MM.1S (cell line): ENCODE data around the gene HAND2.
A peak's percentile ranks its signal among the peaks of the same experiment; 100 is the strongest.

ENCODE experiments used
- DNase-seq: peaks from one replicate; pipeline ENCODE4 v3.0.0-alpha.2; 2015
- H2AFZ ChIP-seq: fragments of 300-600 bp; sonication (generic); 2 replicates; pipeline ENCODE4 v1.6.0; 2016; ENCODE audit warnings: antibody characterized with exemption, low read length
- H3F3A ChIP-seq: fragments of 300-600 bp; sonication (generic); 2 replicates; pipeline ENCODE4 v1.6.1; 2016; ENCODE audit warnings: mild to moderate bottlenecking, antibody characterized with exemption, low read length, moderate library complexity, mixed read lengths; ENCODE audit not compliant: insufficient read depth
- H3K27ac ChIP-seq: fragments of 300-600 bp; sonication (generic); 2 replicates; pipeline ENCODE4 v1.5.1; 2016; ENCODE audit warnings: mild to moderate bottlenecking, low read length
- H3K27me3 ChIP-seq: fragments of 300-600 bp; sonication (generic); replicated peaks from 2 replicates; pipeline ENCODE4 v1.6.0; 2016; ENCODE audit warnings: low read length; ENCODE audit not compliant: insufficient read depth
- H3K36me3 ChIP-seq: fragments of 300-600 bp; sonication (generic); replicated peaks from 2 replicates; pipeline ENCODE4 v1.6.1; 2016; ENCODE audit warnings: mild to moderate bottlenecking, low read length, mixed read lengths; ENCODE audit not compliant: insufficient read depth
- H3K4me1 ChIP-seq: fragments of 300-600 bp; sonication (generic); 2 replicates; pipeline ENCODE4 v1.6.1; 2016; ENCODE audit warnings: low read length, mixed read lengths
- H3K4me2 ChIP-seq: fragments of 300-600 bp; sonication (generic); 2 replicates; pipeline ENCODE4 v1.6.0; 2016; ENCODE audit warnings: low read depth, low read length
- H3K4me3 ChIP-seq: fragments of 300-600 bp; sonication (generic); 2 replicates; pipeline ENCODE4 v1.5.1; 2016; ENCODE audit warnings: low read length, mixed read lengths
- H3K79me2 ChIP-seq: fragments of 300-600 bp; sonication (generic); 2 replicates; pipeline ENCODE4 v1.6.1; 2016; ENCODE audit warnings: mixed run types, low read length, mixed read lengths
- H3K9ac ChIP-seq: fragments of 300-600 bp; sonication (generic); 2 replicates; pipeline ENCODE4 v1.6.1; 2016; ENCODE audit warnings: low read length, mixed read lengths
- H3K9me2 ChIP-seq: fragments of 300-600 bp; sonication (generic); replicated peaks from 2 replicates; pipeline ENCODE4 v1.6.1; 2016; ENCODE audit warnings: mild to moderate bottlenecking, low read length, mixed read lengths; ENCODE audit not compliant: insufficient read depth
- H3K9me3 ChIP-seq: fragments of 300-600 bp; sonication (generic); replicated peaks from 2 replicates; pipeline ENCODE4 v1.6.1; 2016; ENCODE audit warnings: mild to moderate bottlenecking, low read length, mixed read lengths; ENCODE audit not compliant: insufficient read depth
- H4K20me1 ChIP-seq: fragments of 300-600 bp; sonication (generic); 2 replicates; pipeline ENCODE4 v1.6.1; 2016; ENCODE audit warnings: mild to moderate bottlenecking, low read length, moderate library complexity, mixed read lengths; ENCODE audit not compliant: insufficient read depth
- CTCF ChIP-seq: fragments of 300-600 bp; sonication (generic); IDR thresholded peaks from 2 replicates; pipeline ENCODE4 v1.5.1; 2016; ENCODE audit warnings: antibody characterized with exemption, low read length, mixed read lengths
- EZH2 ChIP-seq: fragments of 300-600 bp; sonication (generic); optimal IDR thresholded peaks from 2 replicates; pipeline ENCODE3; 2017; ENCODE audit warnings: low read depth, mild to moderate bottlenecking, antibody characterized with exemption, low read length, mixed read lengths
- EZH2phosphoT487 ChIP-seq: fragments of 300-600 bp; sonication (generic); IDR thresholded peaks from 2 replicates; pipeline ENCODE4 v1.6.1; 2018; ENCODE audit warnings: antibody characterized with exemption, low read length

Gene HAND2

GRCh38 chr4:173538148-173538908 is 8.3 kb upstream of the HAND2 start:
- Histone ChIP-seq H3K36me3 (no peaks in the 10 kb centered on the region), H3K4me3 (peak overlapping the region; percentile 32), H3K9ac (no peak overlapping the region), H3K27ac (no peak overlapping the region), H3K9me3 (no peaks in the 10 kb centered on the region), H3K4me1 (no peaks in the 10 kb centered on the region), H4K20me1 (no peaks in the 10 kb centered on the region), H3K4me2 (peak overlapping the region; percentile 51), H3K9me2 (no peaks in the 10 kb centered on the region), H2AFZ (peak overlapping the region; percentile 28), H3F3A (no peaks in the 10 kb centered on the region), H3K27me3 (no peaks in the 10 kb centered on the region), H3K79me2 (no peaks in the 10 kb centered on the region)
- TF ChIP-seq EZH2 (no peak), CTCF (no peak), EZH2phosphoT487 (no peak)
- DNase-seq: peak; percentile 19

GRCh38 chr4:173537613-173538147 is 7.7 kb upstream of the HAND2 start:
- no peaks in the 10 kb centered on the region for H3K27me3 ChIP-seq
- H3K9ac ChIP-seq: no peak overlapping the region
- H3K9me2 ChIP-seq: no peaks in the 10 kb centered on the region
- H3K36me3 ChIP-seq: no peaks in the 10 kb centered on the region
- H3F3A ChIP-seq: no peaks in the 10 kb centered on the region
- H3K27ac ChIP-seq: no peak overlapping the region
- no peak for DNase-seq
- no peaks in the 10 kb centered on the region for H3K9me3 ChIP-seq
- peak overlapping the region; percentile 51; the same call in 1 of the 2 replicates for H3K4me2 ChIP-seq
- no peaks in the 10 kb centered on the region for H4K20me1 ChIP-seq
- no peak overlapping the region for H3K4me3 ChIP-seq
- TF ChIP-seq CTCF (no peak), EZH2 (no peak), EZH2phosphoT487 (no peak)
- H2AFZ ChIP-seq: no peak overlapping the region
- H3K4me1 ChIP-seq: no peaks in the 10 kb centered on the region
- no peaks in the 10 kb centered on the region for H3K79me2 ChIP-seq

- Histone ChIP-seq H3K9ac (no peak overlapping the region), H3K27ac (no peak overlapping the region), H3K4me1 (no peaks in the 10 kb centered on the region), H3K9me2 (no peaks in the 10 kb centered on the region), H3K4me3 (no peak overlapping the region; the same call in 1 of the 2 replicates), H3K79me2 (no peaks in the 10 kb centered on the region), H3K27me3 (no peaks in the 10 kb centered on the region), H3F3A (no peaks in the 10 kb centered on the region), H4K20me1 (no peaks in the 10 kb centered on the region), H2AFZ (no peak overlapping the region), H3K4me2 (peak overlapping the region; percentile 22; the same call in 1 of the 2 replicates), H3K9me3 (no peaks in the 10 kb centered on the region), H3K36me3 (no peaks in the 10 kb centered on the region)
- DNase-seq: peak; percentile 33
- TF ChIP-seq EZH2phosphoT487: no peak
These were observed 6.9 kb upstream of the HAND2 start for GRCh38 chr4:173536808-173537429.

- no peaks in the 10 kb centered on the region for H3F3A ChIP-seq
- no peaks in the 10 kb centered on the region for H3K79me2 ChIP-seq
- no peak overlapping the region for H3K4me3 ChIP-seq
- no peaks in the 10 kb centered on the region for H3K4me1 ChIP-seq
- H4K20me1 ChIP-seq: no peaks in the 10 kb centered on the region
- H3K4me2 ChIP-seq: no peak overlapping the region
- TF ChIP-seq CTCF: no peak
- TF ChIP-seq EZH2phosphoT487: no peak
- TF ChIP-seq EZH2: no peak
- no peaks in the 10 kb centered on the region for H3K36me3 ChIP-seq
- no peaks in the 10 kb centered on the region for H3K9me3 ChIP-seq
- H3K27me3 ChIP-seq: no peaks in the 10 kb centered on the region
- H2AFZ ChIP-seq: no peak overlapping the region
- no peaks in the 10 kb centered on the region for H3K9me2 ChIP-seq
- no peak for DNase-seq
- H3K27ac ChIP-seq: no peak overlapping the region
- H3K9ac ChIP-seq: no peak overlapping the region
These were observed 5.9 kb upstream of the HAND2 start for GRCh38 chr4:173535957-173536356.
